Mesothelial cell of epicardium (in vitro differentiated cells): ENCODE measurements around the gene MLLT3. TPM values are rescaled to one million over a fixed set of nuclear protein-coding genes. Genes with fewer than 3 reads are reported as not detected.
"Not testable (repeated sequence)": the region's sequence is repeated elsewhere in the genome, so short reads cannot be mapped to it uniquely, and the experiment has no call there.

Experiments used
- DNase-seq, 2 experiments: peaks; one replicate each; pipeline ENCODE4 v3.0.0; 2021; ENCODE audit warnings: low spot score in 2 of 2; ENCODE audit not compliant: unreplicated experiment in 2 of 2
- H3K27ac Mint-ChIP-seq: 2 replicates; pipeline ENCODE4 v1.8.0; 2021; ENCODE audit warnings: mixed read lengths
- H3K27me3 Mint-ChIP-seq: 2 replicates; pipeline ENCODE4 v1.8.0; 2021; ENCODE audit warnings: low read depth, mixed read lengths
- H3K36me3 Mint-ChIP-seq: 2 replicates; pipeline ENCODE4 v1.8.0; 2021; ENCODE audit warnings: mixed read lengths
- H3K4me1 Mint-ChIP-seq: 2 replicates; pipeline ENCODE4 v1.8.0; 2021; ENCODE audit warnings: mixed read lengths
- H3K4me3 Mint-ChIP-seq: 2 replicates; pipeline ENCODE4 v1.8.0; 2021; ENCODE audit warnings: mild to moderate bottlenecking, moderate library complexity, mixed read lengths
- H3K9me3 Mint-ChIP-seq: 2 replicates; pipeline ENCODE4 v1.8.0; 2021; ENCODE audit warnings: mixed read lengths
- total RNA-seq: library from RNA; stranded (reverse); gene quantifications from 3 replicates; pipeline ENCODE4 v1.2.1, GENCODE V29; 2021
- TF ChIP-seq, protein P1 (sequence below): fragments of 200-600 bp; sonication (generic); IDR thresholded peaks from one replicate; pipeline ENCODE4 v1.5.0; 2021; ENCODE audit warnings: antibody characterized with exemption; ENCODE audit not compliant: unreplicated experiment

MLLT3 gene
- total RNA-seq, 1 donor from 2014 or later: 45.8 TPM

DNA sequence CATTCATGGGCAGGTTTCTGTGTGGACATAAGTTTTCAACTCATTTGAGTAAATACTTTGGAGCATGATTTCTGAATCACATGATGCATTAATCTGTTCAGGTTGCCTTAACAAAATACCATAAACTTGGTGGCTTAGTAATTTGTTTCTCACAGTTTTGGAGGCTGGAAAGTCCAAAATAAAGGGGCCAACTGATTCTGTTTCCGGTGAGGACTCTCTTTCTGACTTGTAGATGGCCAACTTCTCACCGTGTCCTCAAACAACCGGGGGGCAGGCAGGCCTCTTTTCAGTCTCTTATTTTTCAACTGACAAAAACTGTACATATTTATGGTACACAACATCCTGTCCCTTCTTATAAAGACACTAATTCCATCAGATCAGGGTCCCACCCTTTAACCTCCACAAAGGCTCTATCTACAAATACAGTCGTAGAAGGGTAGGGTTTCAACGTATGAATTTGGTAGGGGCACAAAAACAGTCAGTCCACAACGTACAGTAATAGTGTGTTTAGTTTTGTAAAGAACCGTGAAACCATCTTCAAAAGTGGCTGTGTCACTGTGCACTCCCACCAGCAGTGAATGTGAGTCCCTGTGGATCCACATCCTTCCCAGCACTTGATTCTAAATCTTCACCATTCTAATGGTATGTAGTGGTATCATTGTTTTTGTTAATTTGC lies 37.2 kb downstream of the MLLT3 start:
- H3K36me3 Mint-ChIP-seq: peaks cover 12% of the 10 kb centered on the region
- peaks cover 15% of the 10 kb centered on the region for H3K4me1 Mint-ChIP-seq
- TF ChIP-seq, protein P1, sequence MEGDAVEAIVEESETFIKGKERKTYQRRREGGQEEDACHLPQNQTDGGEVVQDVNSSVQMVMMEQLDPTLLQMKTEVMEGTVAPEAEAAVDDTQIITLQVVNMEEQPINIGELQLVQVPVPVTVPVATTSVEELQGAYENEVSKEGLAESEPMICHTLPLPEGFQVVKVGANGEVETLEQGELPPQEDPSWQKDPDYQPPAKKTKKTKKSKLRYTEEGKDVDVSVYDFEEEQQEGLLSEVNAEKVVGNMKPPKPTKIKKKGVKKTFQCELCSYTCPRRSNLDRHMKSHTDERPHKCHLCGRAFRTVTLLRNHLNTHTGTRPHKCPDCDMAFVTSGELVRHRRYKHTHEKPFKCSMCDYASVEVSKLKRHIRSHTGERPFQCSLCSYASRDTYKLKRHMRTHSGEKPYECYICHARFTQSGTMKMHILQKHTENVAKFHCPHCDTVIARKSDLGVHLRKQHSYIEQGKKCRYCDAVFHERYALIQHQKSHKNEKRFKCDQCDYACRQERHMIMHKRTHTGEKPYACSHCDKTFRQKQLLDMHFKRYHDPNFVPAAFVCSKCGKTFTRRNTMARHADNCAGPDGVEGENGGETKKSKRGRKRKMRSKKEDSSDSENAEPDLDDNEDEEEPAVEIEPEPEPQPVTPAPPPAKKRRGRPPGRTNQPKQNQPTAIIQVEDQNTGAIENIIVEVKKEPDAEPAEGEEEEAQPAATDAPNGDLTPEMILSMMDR: no peak
- no peak overlapping the region for H3K4me3 Mint-ChIP-seq
- no peak for DNase-seq
- peaks cover 7% of the 10 kb centered on the region for H3K9me3 Mint-ChIP-seq
- no peaks in the 10 kb centered on the region for H3K27me3 Mint-ChIP-seq
- H3K27ac Mint-ChIP-seq: no peak overlapping the region

DNA sequence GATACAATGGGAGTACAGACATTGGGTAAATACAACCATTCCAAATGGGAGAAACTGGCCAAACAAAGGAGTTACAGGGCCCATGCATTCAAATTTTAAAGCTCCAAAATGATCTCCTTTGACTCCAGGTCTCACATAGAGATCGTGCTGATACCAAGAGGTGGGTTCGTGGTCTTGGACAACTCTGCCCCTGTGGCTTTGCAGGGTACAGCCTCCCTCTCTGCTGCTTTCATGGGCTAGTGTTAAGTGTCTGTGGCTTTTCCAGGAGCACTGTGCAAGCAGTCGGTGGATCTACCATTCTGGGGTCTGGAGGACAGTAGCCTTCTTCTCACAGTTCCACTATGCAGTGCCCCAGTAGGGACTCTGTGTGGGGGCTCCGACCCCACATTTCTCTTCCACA lies 39.2 kb downstream of the MLLT3 start:
- DNase-seq, H3K27ac Mint-ChIP-seq, H3K9me3 Mint-ChIP-seq, H3K4me3 Mint-ChIP-seq, H3K27me3 Mint-ChIP-seq: not testable (repeated sequence)
- peaks cover 15% of the 10 kb centered on the region for H3K36me3 Mint-ChIP-seq
- peaks cover 15% of the 10 kb centered on the region for H3K4me1 Mint-ChIP-seq

DNA sequence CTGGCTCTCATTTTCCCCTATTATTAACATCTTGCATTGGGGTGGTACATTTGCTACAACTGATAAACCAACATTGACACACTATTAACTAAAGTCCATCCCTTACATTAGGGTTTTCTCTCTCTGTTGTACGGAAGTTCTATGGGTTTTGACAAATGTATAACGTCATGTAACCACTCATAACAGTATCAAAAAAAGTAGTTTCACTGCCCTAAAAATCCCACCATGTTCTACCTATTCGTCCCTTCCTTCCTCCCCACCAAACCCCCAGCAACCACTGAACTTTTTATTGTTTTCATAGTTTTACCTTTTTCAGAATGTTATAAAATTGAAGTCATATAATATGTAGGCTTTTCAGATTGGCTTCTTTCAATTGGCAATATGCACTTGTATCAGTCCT lies 40.1 kb downstream of the MLLT3 start:
- H3K9me3 Mint-ChIP-seq: peaks cover 11% of the 10 kb centered on the region
- no peak for DNase-seq
- H3K27ac Mint-ChIP-seq: no peak overlapping the region
- H3K4me1 Mint-ChIP-seq: peaks cover 15% of the 10 kb centered on the region
- no peak overlapping the region for H3K4me3 Mint-ChIP-seq
- TF ChIP-seq, protein P1: no peak
- peaks cover 21% of the 10 kb centered on the region for H3K36me3 Mint-ChIP-seq
- no peaks in the 10 kb centered on the region for H3K27me3 Mint-ChIP-seq

DNA sequence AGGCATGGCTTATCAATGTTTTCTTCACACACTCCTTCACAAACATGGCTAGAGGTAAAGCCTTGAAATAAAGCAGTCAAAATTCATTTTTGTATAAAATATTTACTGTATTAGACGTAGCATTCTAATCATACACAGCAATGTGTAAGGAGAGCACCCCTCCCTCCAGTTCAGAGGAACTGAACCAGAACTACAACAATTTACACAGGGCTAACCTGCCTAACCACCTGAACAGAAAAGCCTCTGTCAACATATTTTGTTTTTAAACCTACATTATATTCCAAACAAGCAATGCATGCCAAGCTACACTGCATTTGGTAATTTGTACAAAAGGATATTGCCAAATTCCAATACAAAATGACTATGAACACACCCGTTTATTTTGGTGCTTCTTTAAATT lies 41.6 kb downstream of the MLLT3 start:
- no peak overlapping the region for H3K27ac Mint-ChIP-seq
- H3K36me3 Mint-ChIP-seq: peaks cover 32% of the 10 kb centered on the region
- no peak overlapping the region for H3K4me3 Mint-ChIP-seq
- H3K27me3 Mint-ChIP-seq: no peaks in the 10 kb centered on the region
- H3K9me3 Mint-ChIP-seq: peaks cover 20% of the 10 kb centered on the region
- no peak for DNase-seq
- peaks cover 11% of the 10 kb centered on the region for H3K4me1 Mint-ChIP-seq
- TF ChIP-seq, protein P1: no peak

DNA sequence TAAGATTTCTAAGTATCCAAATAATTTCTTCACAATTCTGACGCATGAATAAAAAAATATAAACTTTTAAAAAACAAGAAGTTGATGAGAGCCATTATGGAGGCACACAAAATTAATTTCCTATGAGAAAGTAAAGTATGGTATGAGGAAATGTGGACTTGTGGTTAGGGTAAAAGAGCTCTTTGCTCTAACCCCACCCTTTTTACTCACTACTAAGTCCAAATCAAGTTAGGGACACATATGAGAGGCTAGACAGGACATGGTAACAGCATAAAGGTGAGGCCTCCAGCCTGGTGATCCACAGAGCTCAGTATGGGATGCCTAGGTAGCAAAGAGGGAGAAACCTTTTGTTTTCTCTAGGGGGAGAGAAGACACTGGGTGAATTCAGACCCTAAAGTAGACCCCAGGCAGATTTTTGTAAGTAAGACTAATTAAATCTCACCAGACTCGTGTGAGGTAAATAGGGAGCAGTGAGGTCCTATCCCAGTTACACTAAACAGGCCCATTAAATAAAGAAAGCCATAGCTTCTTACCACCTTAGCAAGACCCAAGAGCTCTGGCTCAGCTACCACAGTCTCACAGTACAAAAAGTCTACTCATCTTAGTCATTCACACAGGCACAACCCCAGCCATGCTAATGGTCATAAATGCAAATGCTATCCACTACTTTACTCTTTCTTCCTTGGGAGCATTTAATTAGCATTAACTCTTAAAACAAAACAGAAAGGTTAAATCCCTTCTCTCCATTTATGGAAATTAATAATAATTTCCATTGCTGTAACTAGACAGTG lies 42.6 kb downstream of the MLLT3 start:
- Mint-ChIP-seq H3K36me3 (peaks cover 36% of the 10 kb centered on the region), H3K27me3 (no peaks in the 10 kb centered on the region), H3K27ac (no peak overlapping the region)

DNA sequence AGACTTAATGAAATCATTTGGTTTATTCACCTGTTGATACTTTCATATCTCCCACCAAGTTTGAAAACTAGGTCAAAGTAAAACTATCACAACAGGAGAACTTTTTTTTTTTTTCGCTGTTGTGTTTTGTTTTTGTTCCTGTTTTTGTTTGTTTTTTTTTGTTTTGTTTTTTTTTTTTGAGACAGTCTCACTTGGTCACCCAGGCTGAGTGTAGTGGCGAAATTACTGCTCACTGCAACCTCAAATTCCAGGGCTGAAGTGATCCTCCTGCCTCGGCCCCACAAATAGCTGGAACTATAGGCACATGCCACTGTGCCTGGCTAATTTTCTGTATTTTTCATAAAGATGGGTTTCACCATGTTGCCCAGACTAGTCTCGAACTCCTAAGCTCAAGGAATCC lies 49.3 kb downstream of the MLLT3 start:
- no peak for DNase-seq
- H3K36me3 Mint-ChIP-seq: peaks cover 33% of the 10 kb centered on the region

More for the DNA sequence above, 42.6 kb downstream of the MLLT3 start:
- TF ChIP-seq, protein P1: no peak
- peaks cover 24% of the 10 kb centered on the region for H3K9me3 Mint-ChIP-seq
- H3K4me1 Mint-ChIP-seq: peaks cover 11% of the 10 kb centered on the region
- DNase-seq: no peak
- H3K4me3 Mint-ChIP-seq: no peak overlapping the region

More for the DNA sequence above, 49.3 kb downstream of the MLLT3 start:
- H3K9me3 Mint-ChIP-seq: peaks cover 27% of the 10 kb centered on the region
- TF ChIP-seq, protein P1: no peak
- no peaks in the 10 kb centered on the region for H3K27me3 Mint-ChIP-seq
- H3K27ac Mint-ChIP-seq: no peak overlapping the region
- H3K4me1 Mint-ChIP-seq: peaks cover 14% of the 10 kb centered on the region
- no peak overlapping the region for H3K4me3 Mint-ChIP-seq
